Body of pancreas (tissue), 4 donors: ENCODE measurements around the gene EPHX1.

Experiments
- CTCF ChIP-seq, 7 experiments: fragments of 450-650 bp in 4 of 7; fragments of 200-600 bp in 3 of 7; sonication (generic) in 3 of 7; IDR thresholded peaks; one replicate each; pipeline ENCODE4 v1.5.1; 2016 to 2019; ENCODE audit warnings: antibody characterized with exemption in 7 of 7
- POLR2A ChIP-seq, 3 donors: fragments of 450-650 bp; IDR thresholded peaks; one replicate each; pipeline ENCODE4 v1.6.1; 2016; ENCODE audit warnings: antibody characterized with exemption in 3 of 3, mild to moderate bottlenecking in 2 of 3

- no peak for TF ChIP-seq CTCF (IDR thresholded peaks at IDR 0.05)
- TF ChIP-seq POLR2A (IDR thresholded peaks at IDR 0.05): no peak
Measured at GRCh38 chr1:225887030-225887314, 77.0 kb downstream of the EPHX1 start.
